Posterior vena cava (tissue), 2 donors: ENCODE measurements around the gene SYT11. TPM values are rescaled to one million over a fixed set of nuclear protein-coding genes. Genes with fewer than 3 reads are reported as not detected.
"Not testable (repeated sequence)": the region's sequence is repeated elsewhere in the genome, so short reads cannot be mapped to it uniquely, and the experiment has no call there.

Experiments used
- DNase-seq: peaks from one replicate; pipeline ENCODE4 v3.0.0-alpha.2; 2020; ENCODE audit warnings: low spot score
- intact Hi-C, 2 donors: fragments of 100-400 bp; cut with DNase I; formaldehyde crosslinking; loops; one replicate each; pipeline versions ENCODE4 v1.14.1 to v1.14.2; 2022 to 2023
- long read RNA-seq, 2 donors: library from polyadenylated mRNA; unstranded; transcript quantifications; one replicate each; pipeline ENCODE4 v2.0.0, GENCODE V29; 2020 to 2021
- total RNA-seq, 2 donors: library from RNA; stranded (reverse); fragmentation: NEBNext Ultra II Directional; extraction: Animal tissue kit (Norgen Biotek cat#: 25700); gene quantifications; one replicate each; pipeline ENCODE4 v1.2.1, GENCODE V29; 2021
- donor health status: DM: yes; HTN: yes; CAD: no.
- donor health status: DM: yes; HTN: yes; CAD: no.

Gene SYT11
- 10 to 100 TPM; 20.8 to 23.9 TPM for total RNA-seq
- long read RNA-seq, donor 1, full-length matches to known transcripts, result 2 of 8 reads
- long read RNA-seq, donor 1, partial matches to known transcripts, result 1 of 8 reads
- long read RNA-seq, donor 1, other reads (novel, unspliced or antisense), result 5 of 8 reads
- long read RNA-seq, donor 2, partial matches to known transcripts, result 1 of 7 reads
- long read RNA-seq, donor 2, other reads (novel, unspliced or antisense), result 6 of 7 reads

GRCh38 chr1:155859234-155859829, at the start of gene SYT11:
TSS of gene SYT11 (plus strand) at chr1:155859567. CDS start at chr1:155859762, 195 bp downstream.
- intact Hi-C loops, result no loop called here
- peak; percentile 98 for DNase-seq

- no peak for DNase-seq
- intact Hi-C loops, result no loop called here
These were observed 46.5 kb upstream of the SYT11 start for GRCh38 chr1:155812878-155813277.

- no peak for DNase-seq
- intact Hi-C loops, result no loop called here
These were observed 45.7 kb upstream of the SYT11 start for GRCh38 chr1:155813672-155814071.

GRCh38 chr1:155816351-155816750, 43.0 kb upstream of the SYT11 start:
- intact Hi-C loops, result no loop called here
- DNase-seq, result no peak

- DNase-seq, result no peak
- intact Hi-C loops, result no loop called here
These were observed 31.9 kb upstream of the SYT11 start for GRCh38 chr1:155827450-155827849.

- intact Hi-C loops, result no loop called here
- no peak for DNase-seq
These were observed 27.9 kb upstream of the SYT11 start for GRCh38 chr1:155831279-155831976.

GRCh38 chr1:155833665-155834295, 25.6 kb upstream of the SYT11 start:
- no peak for DNase-seq
- intact Hi-C loops, result loop anchor here in 1 of 2 donors (1.0 kb wide), 1 partner anchor 69 kb away; no protein-coding TSS in a partner anchor

DNA sequence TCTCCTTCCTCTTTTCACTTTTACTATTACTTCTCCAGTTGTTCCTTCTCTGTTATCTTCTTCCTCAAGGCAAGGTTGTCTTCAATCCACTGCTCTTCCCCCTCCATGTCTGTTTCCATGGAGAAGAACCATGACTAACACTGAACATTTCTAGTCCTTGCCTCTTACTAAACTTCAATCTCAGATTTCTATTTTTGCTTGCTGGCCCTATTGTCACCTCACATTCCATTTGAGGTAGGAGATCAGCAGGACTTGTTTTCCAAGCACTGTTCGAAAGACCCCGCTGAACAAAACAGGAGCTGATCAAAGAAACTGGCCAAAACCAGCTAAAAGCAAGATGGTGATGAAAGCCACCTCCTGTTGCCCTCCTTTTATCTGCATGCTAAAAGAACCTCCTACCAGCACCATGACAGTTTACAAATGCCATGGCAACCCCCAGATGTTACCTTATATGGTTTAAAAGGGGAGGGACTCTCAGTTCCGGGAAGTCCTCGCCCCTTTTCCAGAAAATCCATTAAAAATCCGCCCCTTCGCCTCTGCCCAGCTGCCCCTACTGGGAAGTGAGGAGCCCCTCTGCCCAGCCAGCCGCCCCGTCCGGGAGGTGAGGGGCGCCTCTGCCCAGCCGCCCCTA, 25.0 kb upstream of the SYT11 start:
- intact Hi-C loops, result loop anchor here in 1 of 2 donors (1.0 kb wide), 1 partner anchor 70 kb away; no protein-coding TSS in a partner anchor
- no peak for DNase-seq

DNA sequence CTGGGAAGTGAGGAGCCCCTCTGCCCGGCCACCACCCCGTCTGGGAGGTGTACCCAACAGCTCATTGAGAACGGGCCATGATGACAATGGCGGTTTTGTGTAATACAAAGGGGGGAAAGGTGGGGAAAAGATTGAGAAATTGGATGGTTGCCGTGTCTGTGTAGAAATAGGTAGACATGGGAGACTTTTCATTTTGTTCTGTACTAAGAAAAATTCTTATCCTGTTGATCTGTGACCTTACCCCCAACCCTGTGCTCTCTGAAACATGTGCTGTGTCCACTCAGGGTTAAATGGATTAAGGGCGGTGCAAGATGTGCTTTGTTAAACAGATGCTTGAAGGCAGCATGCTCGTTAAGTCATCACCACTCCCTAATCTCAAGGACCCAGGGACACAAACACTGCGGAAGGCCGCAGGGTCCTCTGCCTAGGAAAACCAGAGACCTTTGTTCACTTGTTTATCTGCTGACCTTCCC, 24.4 kb upstream of the SYT11 start:
- intact Hi-C loops, result loop anchor here in 1 of 2 donors (1.0 kb wide), 1 partner anchor 71 kb away; no protein-coding TSS in a partner anchor
- DNase-seq, result not testable (repeated sequence)

- no peak for DNase-seq
- intact Hi-C loops, result no loop called here
These were observed 23.8 kb upstream of the SYT11 start for GRCh38 chr1:155835548-155835947.

GRCh38 chr1:155840386-155840785, 19.0 kb upstream of the SYT11 start:
- intact Hi-C loops, result no loop called here
- no peak for DNase-seq

DNA sequence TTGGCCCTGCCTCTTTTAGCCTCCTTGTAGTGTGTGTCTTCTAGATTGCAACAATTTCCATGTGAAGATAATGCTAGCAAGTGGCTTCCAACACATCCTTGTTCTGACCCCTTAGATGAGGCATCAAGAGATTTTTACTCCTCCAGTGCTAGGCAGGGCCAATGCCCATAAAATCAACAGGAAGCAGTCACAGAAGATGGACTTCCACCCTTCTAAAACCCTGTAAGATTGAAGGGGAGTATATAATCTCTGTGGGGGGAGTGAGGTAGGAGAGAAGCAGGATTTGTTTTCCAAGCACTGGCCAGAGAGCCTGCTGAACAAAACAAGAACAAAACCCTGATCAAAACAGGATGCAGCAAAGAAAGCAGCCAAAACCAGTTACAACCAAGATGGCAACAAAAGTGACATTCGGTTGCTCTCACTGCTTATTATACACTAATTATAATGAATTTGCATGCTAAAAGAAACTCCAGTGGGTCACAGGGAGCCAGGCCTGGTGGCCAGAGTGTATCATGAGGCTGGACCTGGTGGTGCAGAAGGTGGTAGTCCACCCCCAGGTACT, 14.4 kb upstream of the SYT11 start:
- intact Hi-C loops, result no loop called here

DNA sequence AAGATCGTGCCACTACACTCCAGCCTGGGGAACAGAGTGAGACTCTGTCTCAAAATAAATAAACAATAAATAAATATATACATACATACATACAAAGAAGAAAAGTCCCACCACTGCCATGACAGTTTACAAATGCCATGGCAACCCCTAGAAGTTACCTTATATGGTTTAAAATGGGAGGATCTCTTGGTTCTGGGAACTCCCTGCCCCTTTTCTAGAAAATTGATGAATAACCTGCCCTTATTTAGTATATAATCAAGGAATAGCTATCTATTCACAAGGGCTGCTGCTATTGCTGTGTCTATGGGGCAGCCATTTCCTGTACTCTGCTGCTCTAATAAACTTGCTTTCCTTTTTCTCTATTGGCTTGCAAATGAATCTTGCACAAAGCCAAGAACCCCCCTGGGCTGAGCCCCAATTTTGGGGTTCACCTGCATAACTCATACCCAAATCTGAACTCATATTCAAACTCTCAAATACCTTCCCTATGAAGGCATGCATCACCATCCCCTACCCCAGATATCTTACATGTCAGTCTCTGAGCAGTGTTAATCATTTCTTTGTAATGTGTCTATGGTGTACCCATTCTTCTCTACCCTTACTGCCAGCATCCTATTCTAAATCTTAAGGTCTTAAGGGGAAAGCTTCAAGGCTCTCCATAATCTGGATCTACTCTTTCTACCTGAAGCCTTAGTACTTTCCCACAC, 11.4 kb upstream of the SYT11 start:
- no peak for DNase-seq
- intact Hi-C loops, result no loop called here

More for the DNA sequence above, 14.4 kb upstream of the SYT11 start:
- DNase-seq, result no peak

DNA sequence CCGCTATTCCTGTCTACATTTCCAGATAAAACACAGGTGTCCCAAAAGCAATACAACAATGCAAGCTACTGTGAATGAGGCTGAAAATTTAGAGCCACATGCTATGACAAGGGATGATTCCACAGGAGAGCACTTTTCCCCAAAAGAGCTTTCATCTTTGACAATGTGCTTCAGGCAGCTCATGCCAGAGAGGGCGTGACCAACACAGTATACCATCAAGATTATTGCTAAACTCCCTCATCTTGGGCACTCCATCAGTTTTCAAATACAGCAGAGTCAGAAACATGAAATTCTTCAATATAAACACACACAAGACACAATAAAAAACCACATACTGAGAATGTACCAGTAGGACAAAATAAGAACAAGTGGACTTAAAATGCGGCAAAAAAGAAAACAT, 9.0 kb upstream of the SYT11 start:
- intact Hi-C loops, result no loop called here
- DNase-seq, result no peak

GRCh38 chr1:155856257-155856974, 3.0 kb upstream of the SYT11 start:
- DNase-seq, result no peak
- intact Hi-C loops, result no loop called here

DNA sequence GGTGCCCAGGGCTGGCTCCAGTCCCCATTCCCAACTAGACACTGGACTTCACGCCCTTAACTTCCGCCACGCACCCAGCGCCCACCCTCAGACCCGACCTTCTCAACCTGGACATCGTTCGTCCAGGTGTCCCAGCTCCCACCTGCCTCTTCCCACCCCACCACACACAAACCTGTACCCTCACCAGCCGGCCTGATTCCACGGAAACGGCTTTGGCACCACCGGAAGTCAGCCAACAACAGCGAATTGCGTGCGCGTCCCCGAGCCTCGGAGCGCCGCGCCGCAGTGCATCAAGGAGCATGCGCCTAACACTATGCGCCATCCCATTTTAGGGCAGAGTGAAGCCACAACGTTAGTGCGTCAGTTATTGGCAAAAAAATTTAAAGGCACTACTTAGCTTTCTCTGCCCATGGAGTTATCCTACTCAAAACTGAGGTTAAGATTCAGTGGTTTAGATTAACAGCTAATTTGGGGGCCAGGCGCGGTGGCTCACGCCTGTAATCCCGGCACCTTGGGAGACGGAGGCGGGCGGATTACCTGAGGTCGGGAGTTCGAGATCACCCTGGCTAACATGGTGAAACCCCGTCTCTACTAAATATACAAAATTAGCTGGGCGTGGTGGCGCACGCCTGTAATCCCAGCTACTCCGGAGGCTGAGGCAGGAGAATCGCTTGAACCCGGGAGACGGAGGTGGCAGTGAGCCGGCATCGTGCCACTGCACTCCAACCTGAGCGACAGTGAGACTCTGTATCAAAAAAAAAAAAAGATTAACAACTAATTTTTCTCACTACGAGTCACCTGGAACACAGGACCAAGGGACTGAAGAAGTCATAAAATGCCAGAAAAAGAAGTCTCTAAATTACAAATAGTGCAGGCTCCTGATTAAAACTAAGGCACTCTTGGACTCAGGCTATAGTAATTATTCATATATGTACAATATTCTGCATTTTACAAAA, 2.1 kb upstream of the SYT11 start, which contains the start of gene GON4L:
GON4L (minus strand) TSS at position 240 of the 956 bp plus-strand sequence. CDS start 3,434 bp downstream, outside the sequence.
- DNase-seq, result peak; percentile 96
- intact Hi-C loops, result no loop called here

DNA sequence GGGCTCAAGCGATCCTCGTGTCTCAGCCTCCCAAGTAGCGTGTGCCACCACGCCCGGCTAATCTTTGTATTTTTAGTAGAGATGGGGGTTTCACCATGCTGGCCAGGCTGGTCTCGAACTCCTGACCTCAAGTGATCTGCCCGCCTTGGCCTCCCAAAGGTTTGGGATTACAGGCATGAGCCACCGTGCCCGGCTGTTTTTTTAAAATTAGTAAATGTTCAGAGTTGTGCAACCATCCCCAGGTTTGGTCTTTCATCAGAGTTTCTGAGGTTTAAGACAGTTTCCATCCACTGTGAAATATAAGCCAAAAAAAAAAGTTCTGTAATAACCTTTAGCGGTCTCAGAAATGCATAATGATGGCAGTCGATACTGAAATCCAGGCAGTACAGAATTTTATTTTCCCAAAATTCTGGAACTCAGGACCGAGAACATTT, 550 bp upstream of the SYT11 start:
- DNase-seq, result no peak
- intact Hi-C loops, result no loop called here
